Smooth muscle cell (in vitro differentiated cells): Measurements from ENCODE around the gene LCE1B. TPM values are rescaled to one million over a fixed set of nuclear protein-coding genes. Genes with fewer than 3 reads are reported as not detected.

ENCODE experiments used
- DNase-seq: peaks from one replicate; lab custom pipeline; 2025; ENCODE audit not compliant: unreplicated experiment; lab: John Stamatoyannopoulos, UW
- H2AFZ ChIP-seq: fragments of 200-600 bp; sonication (generic); 2 replicates; pipeline ENCODE4 v1.6.0; 2016; ENCODE audit warnings: antibody characterized with exemption, low read depth, mild to moderate bottlenecking
- H3F3A ChIP-seq: fragments of 200-600 bp; sonication (generic); 2 replicates; pipeline ENCODE4 v1.6.0; 2017; ENCODE audit warnings: antibody characterized with exemption, low read depth
- H3K27ac ChIP-seq: fragments of 200-600 bp; sonication (generic); 2 replicates; pipeline ENCODE4 v1.5.1; 2016; ENCODE audit warnings: low read depth, mild to moderate bottlenecking
- H3K27me3 ChIP-seq: fragments of 200-600 bp; sonication (generic); 2 replicates; pipeline ENCODE4 v1.6.1; 2016; ENCODE audit warnings: low read depth, mild to moderate bottlenecking
- H3K36me3 ChIP-seq: fragments of 200-600 bp; sonication (generic); 2 replicates; pipeline ENCODE4 v1.5.1; 2016; ENCODE audit warnings: low read depth
- H3K4me1 ChIP-seq: fragments of 200-600 bp; sonication (generic); 2 replicates; pipeline ENCODE4 v1.5.1; 2016; ENCODE audit warnings: low read depth
- H3K4me2 ChIP-seq: fragments of 200-600 bp; sonication (generic); 2 replicates; pipeline ENCODE4 v1.6.0; 2016; ENCODE audit warnings: mild to moderate bottlenecking
- H3K4me3 ChIP-seq: fragments of 200-600 bp; sonication (generic); 2 replicates; pipeline ENCODE4 v1.5.1; 2016; ENCODE audit warnings: mild to moderate bottlenecking
- H3K79me2 ChIP-seq: fragments of 200-600 bp; sonication (generic); 2 replicates; pipeline ENCODE4 v1.6.0; 2016; ENCODE audit warnings: low read depth, mild to moderate bottlenecking
- H3K9ac ChIP-seq: fragments of 200-600 bp; sonication (generic); 2 replicates; pipeline ENCODE4 v1.6.0; 2016; ENCODE audit warnings: low read depth
- H3K9me3 ChIP-seq: fragments of 200-600 bp; sonication (generic); replicated peaks from 2 replicates; pipeline ENCODE4 v1.5.1; 2016; ENCODE audit warnings: low read depth
- H4K20me1 ChIP-seq: fragments of 200-600 bp; sonication (generic); 2 replicates; pipeline ENCODE4 v1.6.0; 2016; ENCODE audit warnings: low read depth
- WGBS: methylation state at CpG from one replicate; pipeline ENCODE4 v1.1.7; 2016; ENCODE audit warnings: low lambda C conversion rate; 5-methylcytosine and 5-hydroxymethylcytosine counted together
- polyA plus RNA-seq: library from polyadenylated mRNA; unstranded; fragments of >200 nt; fragmentation: Nextera tagmentation; extraction: Ambion mirVana; gene quantifications from 2 replicates; pipeline ENCODE4 v1.2.1, GENCODE V29; 2016
- total RNA-seq: library from RNA; depleted of rRNA; stranded (reverse); fragments of >200 nt; gene quantifications from 2 replicates; pipeline ENCODE4 v1.2.3, GENCODE V29; 2014
- TF ChIP-seq, protein P1 (sequence below): fragments of 200-600 bp; sonication (generic); IDR thresholded peaks from 2 replicates; pipeline ENCODE4 v1.5.1; 2017; ENCODE audit warnings: borderline replicate concordance, mild to moderate bottlenecking, antibody characterized with exemption; ENCODE audit not compliant: insufficient read depth, poor library complexity, severe bottlenecking

The LCE1B gene
- total and polyA plus RNA-seq, 2 experiments from 2014 or later: not detected

DNA sequence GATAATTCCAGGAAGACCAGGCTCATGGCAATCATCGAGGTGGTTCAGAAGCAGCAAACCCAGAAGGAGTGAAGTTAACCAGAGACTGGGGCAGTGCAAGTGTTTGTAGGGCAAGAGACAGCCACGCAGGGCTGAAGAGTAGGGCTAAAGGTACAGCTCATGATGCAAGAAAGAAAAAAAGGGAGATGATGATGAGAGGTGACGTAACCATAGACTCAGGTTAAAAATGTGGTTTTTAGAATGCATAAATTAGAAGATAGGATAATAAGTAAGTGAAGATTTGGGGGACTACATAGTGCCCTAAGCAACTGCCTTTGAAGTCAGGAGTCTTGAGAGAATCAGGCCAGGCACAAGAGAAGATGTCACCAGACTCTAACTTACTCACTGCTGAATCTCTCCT, 48.4 kb downstream of the LCE1B start:
- H3K4me3 ChIP-seq: no peak overlapping the region
- no peak overlapping the region for H3K27ac ChIP-seq
- H4K20me1 ChIP-seq: no peaks in the 10 kb centered on the region
- no peaks in the 10 kb centered on the region for H3K27me3 ChIP-seq
- no peaks in the 10 kb centered on the region for H3K36me3 ChIP-seq
- no peaks in the 10 kb centered on the region for H3K79me2 ChIP-seq
- H3K4me2 ChIP-seq: no peak overlapping the region
- DNase-seq: no peak
- no peaks in the 10 kb centered on the region for H3K4me1 ChIP-seq
- peaks cover 16% of the 10 kb centered on the region for H3K9me3 ChIP-seq
- TF ChIP-seq, protein P1, sequence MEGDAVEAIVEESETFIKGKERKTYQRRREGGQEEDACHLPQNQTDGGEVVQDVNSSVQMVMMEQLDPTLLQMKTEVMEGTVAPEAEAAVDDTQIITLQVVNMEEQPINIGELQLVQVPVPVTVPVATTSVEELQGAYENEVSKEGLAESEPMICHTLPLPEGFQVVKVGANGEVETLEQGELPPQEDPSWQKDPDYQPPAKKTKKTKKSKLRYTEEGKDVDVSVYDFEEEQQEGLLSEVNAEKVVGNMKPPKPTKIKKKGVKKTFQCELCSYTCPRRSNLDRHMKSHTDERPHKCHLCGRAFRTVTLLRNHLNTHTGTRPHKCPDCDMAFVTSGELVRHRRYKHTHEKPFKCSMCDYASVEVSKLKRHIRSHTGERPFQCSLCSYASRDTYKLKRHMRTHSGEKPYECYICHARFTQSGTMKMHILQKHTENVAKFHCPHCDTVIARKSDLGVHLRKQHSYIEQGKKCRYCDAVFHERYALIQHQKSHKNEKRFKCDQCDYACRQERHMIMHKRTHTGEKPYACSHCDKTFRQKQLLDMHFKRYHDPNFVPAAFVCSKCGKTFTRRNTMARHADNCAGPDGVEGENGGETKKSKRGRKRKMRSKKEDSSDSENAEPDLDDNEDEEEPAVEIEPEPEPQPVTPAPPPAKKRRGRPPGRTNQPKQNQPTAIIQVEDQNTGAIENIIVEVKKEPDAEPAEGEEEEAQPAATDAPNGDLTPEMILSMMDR: no peak
- 58% methylated on average over 3 of the region's 3 CpGs for WGBS
- H3F3A ChIP-seq: no peaks in the 10 kb centered on the region
- H3K9ac ChIP-seq: no peak overlapping the region
- H2AFZ ChIP-seq: no peak overlapping the region

DNA sequence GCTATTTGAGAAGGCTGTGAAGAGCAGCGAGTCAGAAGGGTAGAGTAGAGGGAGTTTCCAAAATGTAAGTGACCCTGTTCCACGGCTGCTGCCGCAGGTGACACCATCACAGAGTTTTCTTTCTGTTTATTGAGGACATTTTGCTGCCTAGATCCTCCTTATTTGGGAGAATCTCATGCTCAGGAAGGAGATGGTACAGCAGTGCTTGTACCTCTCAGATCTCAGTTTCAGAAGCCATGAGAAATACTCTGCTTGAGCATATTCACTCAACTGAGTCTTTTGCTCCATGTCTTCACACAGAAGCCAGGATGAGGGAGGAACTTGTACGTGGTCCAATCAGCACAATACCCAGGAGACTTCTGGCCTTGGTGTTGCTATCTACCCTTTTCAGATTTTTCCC, 49.6 kb downstream of the LCE1B start:
- Histone ChIP-seq H3K36me3 (no peaks in the 10 kb centered on the region), H3K79me2 (no peaks in the 10 kb centered on the region), H3K9ac (no peak overlapping the region), H3K4me3 (no peak overlapping the region), H4K20me1 (no peaks in the 10 kb centered on the region), H3K27me3 (no peaks in the 10 kb centered on the region), H3K4me1 (no peaks in the 10 kb centered on the region), H2AFZ (no peak overlapping the region), H3F3A (no peaks in the 10 kb centered on the region), H3K4me2 (no peak overlapping the region), H3K9me3 (peaks cover 16% of the 10 kb centered on the region), H3K27ac (no peak overlapping the region)
- TF ChIP-seq, protein P1: no peak
- DNase-seq: no peak
- 47% methylated on average over 4 of the region's 4 CpGs for WGBS

Other genes starting within 250 kb of the LCE1B start
- gene LCE3E, start 245.2 kb upstream of the LCE1B start, total RNA-seq: not detected in 2 replicates
- not detected in 2 replicates for gene LCE3E, start 245.2 kb upstream of the LCE1B start, polyA plus RNA-seq
- not detected in 2 replicates for gene LCE3D, start 231.5 kb upstream of the LCE1B start, total RNA-seq
- not detected in 2 replicates for gene LCE3D, start 231.5 kb upstream of the LCE1B start, polyA plus RNA-seq
- gene LCE3C, start 211.7 kb upstream of the LCE1B start, total RNA-seq: not detected in 2 replicates
- not detected in 2 replicates for gene LCE3C, start 211.7 kb upstream of the LCE1B start, polyA plus RNA-seq
- not detected in 2 replicates for gene LCE3B, start 198.2 kb upstream of the LCE1B start, total RNA-seq
- not detected in 2 replicates for gene LCE3B, start 198.2 kb upstream of the LCE1B start, polyA plus RNA-seq
- gene LCE3A, start 188.9 kb upstream of the LCE1B start, total RNA-seq: not detected in 2 replicates
- not detected in 2 replicates for gene LCE3A, start 188.9 kb upstream of the LCE1B start, polyA plus RNA-seq
- not detected in 2 replicates for gene LCE2D, start 148.6 kb upstream of the LCE1B start, total RNA-seq
- not detected in 2 replicates for gene LCE2D, start 148.6 kb upstream of the LCE1B start, polyA plus RNA-seq
- not detected in 2 replicates for gene LCE2C, start 136.7 kb upstream of the LCE1B start, total RNA-seq
- not detected in 2 replicates for gene LCE2C, start 136.7 kb upstream of the LCE1B start, polyA plus RNA-seq
- not detected in 2 replicates for gene LCE2B, start 125.8 kb upstream of the LCE1B start, total RNA-seq
- not detected in 2 replicates for gene LCE2B, start 125.8 kb upstream of the LCE1B start, polyA plus RNA-seq
- not detected in 2 replicates for gene LCE2A, start 113.6 kb upstream of the LCE1B start, total RNA-seq
- gene LCE2A, start 113.6 kb upstream of the LCE1B start, polyA plus RNA-seq: not detected in 2 replicates
- gene LCE4A, start 103.8 kb upstream of the LCE1B start, total RNA-seq: not detected in 2 replicates
- gene LCE4A, start 103.8 kb upstream of the LCE1B start, polyA plus RNA-seq: not detected in 2 replicates
- not detected in 2 replicates for gene KPRP, start 53.9 kb upstream of the LCE1B start, total RNA-seq
- not detected in 2 replicates for gene KPRP, start 53.9 kb upstream of the LCE1B start, polyA plus RNA-seq
- gene LCE1F, start 36.8 kb upstream of the LCE1B start, total RNA-seq: not detected in 2 replicates
- not detected in 2 replicates for gene LCE1F, start 36.8 kb upstream of the LCE1B start, polyA plus RNA-seq
- not detected in 2 replicates for gene LCE1E, start 25.7 kb upstream of the LCE1B start, total RNA-seq
- gene LCE1E, start 25.7 kb upstream of the LCE1B start, polyA plus RNA-seq: not detected in 2 replicates
- gene LCE1D, start 15.2 kb upstream of the LCE1B start, total RNA-seq: not detected in 2 replicates
- gene LCE1D, start 15.2 kb upstream of the LCE1B start, polyA plus RNA-seq: not detected in 2 replicates
- gene LCE1C, start 5.3 kb upstream of the LCE1B start, total RNA-seq: not detected in 2 replicates
- not detected in 2 replicates for gene LCE1C, start 5.3 kb upstream of the LCE1B start, polyA plus RNA-seq
- gene LCE1A, start 15.5 kb downstream of the LCE1B start, total RNA-seq: not detected in 2 replicates
- gene LCE1A, start 15.5 kb downstream of the LCE1B start, polyA plus RNA-seq: not detected in 2 replicates
- gene LCE6A, start 30.9 kb downstream of the LCE1B start, total RNA-seq: not detected in 2 replicates
- gene LCE6A, start 30.9 kb downstream of the LCE1B start, polyA plus RNA-seq: not detected in 2 replicates
- gene LCE7A, start 48.0 kb downstream of the LCE1B start, total RNA-seq: not detected in 2 replicates
- gene LCE7A, start 48.0 kb downstream of the LCE1B start, polyA plus RNA-seq: not detected in 2 replicates
- gene SMCP, start 66.4 kb downstream of the LCE1B start, total RNA-seq: not detected in 2 replicates
- not detected in 2 replicates for gene SMCP, start 66.4 kb downstream of the LCE1B start, polyA plus RNA-seq
- gene IVL, start 96.6 kb downstream of the LCE1B start, total RNA-seq: 0.67 and 0.94 TPM in 2 replicates
- 0.45 and 0.47 TPM in 2 replicates for gene IVL, start 96.6 kb downstream of the LCE1B start, polyA plus RNA-seq
- 3.2 TPM in 1 of 2 replicates, not detected in the other for gene SPRR5, start 135.2 kb downstream of the LCE1B start, total RNA-seq
- gene SPRR5, start 135.2 kb downstream of the LCE1B start, polyA plus RNA-seq: 0.22 TPM in 1 of 2 replicates, not detected in the other
- gene SPRR4, start 158.7 kb downstream of the LCE1B start, total RNA-seq: 5.9 TPM in 1 of 2 replicates, not detected in the other
- 0.43 TPM in 1 of 2 replicates, not detected in the other for gene SPRR4, start 158.7 kb downstream of the LCE1B start, polyA plus RNA-seq
- gene SPRR1A, start 172.1 kb downstream of the LCE1B start, total RNA-seq: not detected in 2 replicates
- gene SPRR1A, start 172.1 kb downstream of the LCE1B start, polyA plus RNA-seq: 14.9 and 18.0 TPM in 2 replicates
- 55.2 and 107 TPM in 2 replicates for gene SPRR3, start 189.8 kb downstream of the LCE1B start, total RNA-seq
- gene SPRR3, start 189.8 kb downstream of the LCE1B start, polyA plus RNA-seq: 15.3 and 24.9 TPM in 2 replicates
- gene SPRR1B, start 219.2 kb downstream of the LCE1B start, total RNA-seq: 23.8 and 46.5 TPM in 2 replicates
- 38.0 and 82.8 TPM in 2 replicates for gene SPRR1B, start 219.2 kb downstream of the LCE1B start, polyA plus RNA-seq
- gene SPRR2D, start 229.1 kb downstream of the LCE1B start, total RNA-seq: 8.8 and 12.4 TPM in 2 replicates
- 8.1 and 16.9 TPM in 2 replicates for gene SPRR2D, start 229.1 kb downstream of the LCE1B start, polyA plus RNA-seq
- gene SPRR2A, start 245.5 kb downstream of the LCE1B start, total RNA-seq: not detected in 2 replicates
- 0.45 and 1.5 TPM in 2 replicates for gene SPRR2A, start 245.5 kb downstream of the LCE1B start, polyA plus RNA-seq